Middle frontal gyrus (tissue), 1 donor: Measurements from ENCODE around the gene PLCD4.

Experiments
- DNase-seq: peaks from one replicate; pipeline ENCODE4 v3.0.0-alpha.2; 2015; ENCODE audit warnings: low spot score; ENCODE audit errors: extremely low spot score

Gene PLCD4

GRCh38 chr2:218621007-218621406, 13.3 kb downstream of the PLCD4 start:
- DNase-seq, result no peak

- no peak for DNase-seq
These were observed 15.1 kb downstream of the PLCD4 start for GRCh38 chr2:218622606-218623365.

GRCh38 chr2:218623366-218623705, 15.6 kb downstream of the PLCD4 start:
- no peak for DNase-seq

GRCh38 chr2:218626369-218626768, 18.7 kb downstream of the PLCD4 start:
- DNase-seq, result no peak

GRCh38 chr2:218627939-218628338, 20.2 kb downstream of the PLCD4 start:
- no peak for DNase-seq

- DNase-seq, result no peak
These were observed 24.1 kb downstream of the PLCD4 start for GRCh38 chr2:218631837-218632236.

- no peak for DNase-seq
These were observed 28.0 kb downstream of the PLCD4 start for GRCh38 chr2:218635719-218636118.

- no peak for DNase-seq
These were observed 30.7 kb downstream of the PLCD4 start for GRCh38 chr2:218638372-218638771.

GRCh38 chr2:218642121-218642656, 34.5 kb downstream of the PLCD4 start:
- no peak for DNase-seq

- DNase-seq, result no peak
These were observed 35.1 kb downstream of the PLCD4 start for GRCh38 chr2:218642786-218643185.

GRCh38 chr2:218643751-218644310, 36.1 kb downstream of the PLCD4 start:
- no peak for DNase-seq

GRCh38 chr2:218644721-218645120, 37.0 kb downstream of the PLCD4 start:
- DNase-seq, result no peak

GRCh38 chr2:218645126-218645525, 37.4 kb downstream of the PLCD4 start:
- DNase-seq, result no peak

GRCh38 chr2:218648088-218648786, 40.5 kb downstream of the PLCD4 start:
- DNase-seq, result peak; percentile 22

- no peak for DNase-seq
These were observed 41.0 kb downstream of the PLCD4 start for GRCh38 chr2:218648787-218649100.

GRCh38 chr2:218655751-218656150, 48.1 kb downstream of the PLCD4 start:
- no peak for DNase-seq

GRCh38 chr2:218658671-218659257, 51.1 kb downstream of the PLCD4 start:
- no peak for DNase-seq

GRCh38 chr2:218659258-218659987, 51.7 kb downstream of the PLCD4 start, which contains the start of the genes BCS1L and ZNF142:
TSS of gene BCS1L (plus strand) at chr2:218659683. CDS start at chr2:218660988, 1,305 bp downstream.
TSS of gene ZNF142 (minus strand) at chr2:218659623. CDS start at chr2:218656429, 3,194 bp downstream.
- DNase-seq, result peak; percentile 85

GRCh38 chr2:218659988-218660358, 52.3 kb downstream of the PLCD4 start:
- no peak for DNase-seq

GRCh38 chr2:218662377-218662776, 54.7 kb downstream of the PLCD4 start:
- DNase-seq, result no peak

GRCh38 chr2:218662827-218663226, 55.1 kb downstream of the PLCD4 start:
- no peak for DNase-seq
